Activated CD4-positive, alpha-beta T cell treated with anti-CD3 and anti-CD28 coated beads for 36 hours (primary cell): ENCODE data around the gene ZNF559. TPM values are rescaled to one million over a fixed set of nuclear protein-coding genes. Genes with fewer than 3 reads are reported as not detected.
A peak's percentile ranks its signal among the peaks of the same experiment; 100 is the strongest.
"Not testable (repeated sequence)": the region's sequence is repeated elsewhere in the genome, so short reads cannot be mapped to it uniquely, and the experiment has no call there.

Source experiments
- ATAC-seq: fragments of 200-7000 bp; cut with Tn5 transposase; one replicate; pipeline ENCODE4 v1.10.0; 2021; ENCODE audit warnings: mild to moderate bottlenecking, moderate library complexity
- CTCF ChIA-PET: fragments of 350-600 bp; sonication (Branson Sonifier 250); formaldehyde crosslinking; loops from one replicate; lab custom pipeline; 2021; ENCODE audit warnings: antibody characterized with exemption; lab: Charles Lee
- POLR2A ChIA-PET: fragments of 350-600 bp; sonication (Branson Sonifier 250); formaldehyde crosslinking; loops from one replicate; lab custom pipeline; 2021; ENCODE audit warnings: antibody characterized with exemption, inconsistent platforms; lab: Charles Lee
- DNase-seq: peaks from one replicate; pipeline ENCODE4 v3.0.0-alpha.2; 2020
- H3K27ac Mint-ChIP-seq: one replicate; pipeline ENCODE4 v1.8.0; 2021; ENCODE audit warnings: mixed read lengths
- H3K27me3 Mint-ChIP-seq: one replicate; pipeline ENCODE4 v1.8.0; 2021; ENCODE audit warnings: mixed read lengths
- H3K36me3 Mint-ChIP-seq: one replicate; pipeline ENCODE4 v1.8.0; 2021; ENCODE audit warnings: low read depth, mixed read lengths
- H3K4me1 Mint-ChIP-seq: one replicate; pipeline ENCODE4 v1.8.0; 2021; ENCODE audit warnings: mixed read lengths
- H3K4me3 Mint-ChIP-seq: one replicate; pipeline ENCODE4 v1.8.0; 2021; ENCODE audit warnings: mild to moderate bottlenecking, moderate library complexity, mixed read lengths
- H3K9me3 Mint-ChIP-seq: one replicate; pipeline ENCODE4 v1.8.0; 2021; ENCODE audit warnings: low read depth, mixed read lengths
- intact Hi-C, 2 experiments: fragments of 100-400 bp; cut with DNase I in 1 of 2; cut with micrococcal nuclease in 1 of 2; formaldehyde crosslinking; loops; one replicate each; pipeline versions ENCODE4 v1.14.2 to v1.15.1; 2022 to 2024; cut with DNase I, micrococcal nuclease
- total RNA-seq, 2 experiments: library from RNA; stranded (reverse); gene quantifications; one replicate each; pipeline ENCODE4 v1.2.3, GENCODE V29; 2021

ZNF559 gene
- total RNA-seq, 2 experiments from 2014 or later: 11.7 to 13.0 TPM

- no peak overlapping the region for H3K4me3 Mint-ChIP-seq
- peaks cover 2% of the 10 kb centered on the region for H3K4me1 Mint-ChIP-seq
- peaks cover 19% of the 10 kb centered on the region for H3K9me3 Mint-ChIP-seq
- no peak for DNase-seq
- POLR2A ChIA-PET: no interaction called here
- intact Hi-C loops: loop anchor here in 1 of 2 experiments (10.0 kb wide), 2 partner anchors 271 to 481 kb away; partner anchors contain the start of gene ZNF121
- H3K27me3 Mint-ChIP-seq: no peaks in the 10 kb centered on the region
- H3K27ac Mint-ChIP-seq: no peak overlapping the region
- peaks cover 3% of the 10 kb centered on the region for H3K36me3 Mint-ChIP-seq
- CTCF ChIA-PET: interaction anchor here (0.7 to 1.4 kb wide), 3 partner anchors 10 to 101 kb away, joined by 3 to 6 read pairs (median 3); partner anchors contain the start of gene ZNF559
- no peak for ATAC-seq
Measured at GRCh38 chr19:9313756-9314155, 10.2 kb upstream of the ZNF559 start.

- DNase-seq: no peak
- ChIA-PET POLR2A (no interaction called here), CTCF (no interaction called here)
- peaks cover 25% of the 10 kb centered on the region for H3K36me3 Mint-ChIP-seq
- intact Hi-C loops: loop anchor here in 1 of 2 experiments (10.0 kb wide), 1 partner anchor 113 kb away; the partner anchor contains the start of gene ZNF266
- no peaks in the 10 kb centered on the region for H3K27me3 Mint-ChIP-seq
- ATAC-seq: no peak
- H3K4me3 Mint-ChIP-seq: no peak overlapping the region
- no peak overlapping the region for H3K27ac Mint-ChIP-seq
- H3K9me3 Mint-ChIP-seq: peaks cover 24% of the 10 kb centered on the region
- peaks cover 23% of the 10 kb centered on the region for H3K4me1 Mint-ChIP-seq
Measured at GRCh38 chr19:9321338-9321737, 2.6 kb upstream of the ZNF559 start.

GRCh38 chr19:9321756-9322155 lies 2.2 kb upstream of the ZNF559 start:
- POLR2A ChIA-PET, H3K4me3 Mint-ChIP-seq, CTCF ChIA-PET, H3K27me3 Mint-ChIP-seq, DNase-seq, ATAC-seq, H3K27ac Mint-ChIP-seq: not testable (repeated sequence)
- H3K36me3 Mint-ChIP-seq: peaks cover 26% of the 10 kb centered on the region
- H3K9me3 Mint-ChIP-seq: peaks cover 25% of the 10 kb centered on the region
- peaks cover 23% of the 10 kb centered on the region for H3K4me1 Mint-ChIP-seq
- intact Hi-C loops: loop anchor here in 1 of 2 experiments (10.0 kb wide), 1 partner anchor 113 kb away; the partner anchor contains the start of gene ZNF266

GRCh38 chr19:9322201-9322600 lies 1.8 kb upstream of the ZNF559 start:
- H3K4me3 Mint-ChIP-seq, DNase-seq, ATAC-seq, CTCF ChIA-PET, H3K27ac Mint-ChIP-seq, H3K27me3 Mint-ChIP-seq, POLR2A ChIA-PET: not testable (repeated sequence)
- H3K9me3 Mint-ChIP-seq: peaks cover 27% of the 10 kb centered on the region
- peaks cover 30% of the 10 kb centered on the region for H3K36me3 Mint-ChIP-seq
- H3K4me1 Mint-ChIP-seq: peaks cover 23% of the 10 kb centered on the region
- intact Hi-C loops: loop anchor here in 1 of 2 experiments (10.0 kb wide), 1 partner anchor 113 kb away; the partner anchor contains the start of gene ZNF266

GRCh38 chr19:9323557-9323918 lies 441 bp upstream of the ZNF559 start:
- DNase-seq (peak; percentile 75), ATAC-seq (peak; percentile 66)
- intact Hi-C loops: loop anchor here in 1 of 2 experiments (10.0 kb wide), 1 partner anchor 111 kb away; the partner anchor contains the start of gene ZNF266
- H3K4me1 Mint-ChIP-seq: peaks cover 23% of the 10 kb centered on the region
- peak overlapping the region; percentile 96 for H3K27ac Mint-ChIP-seq
- ChIA-PET CTCF (interaction anchor here (0.9 to 1.1 kb wide), 2 partner anchors 9 to 13 kb away, joined by 5 to 6 read pairs; no protein-coding TSS in a partner anchor), POLR2A (no interaction called here)
- H3K36me3 Mint-ChIP-seq: peaks cover 43% of the 10 kb centered on the region
- H3K9me3 Mint-ChIP-seq: peaks cover 33% of the 10 kb centered on the region
- no peaks in the 10 kb centered on the region for H3K27me3 Mint-ChIP-seq
- H3K4me3 Mint-ChIP-seq: peak overlapping the region; percentile 84

- H3K27ac Mint-ChIP-seq: peak overlapping the region; percentile 96
Measured at GRCh38 chr19:9324584-9324962, 594 bp downstream of the ZNF559 start.

GRCh38 chr19:9329999-9330398 lies 6.0 kb downstream of the ZNF559 start:
- intact Hi-C loops: loop anchor here in 1 of 2 experiments (10.0 kb wide), 1 partner anchor 105 kb away; the partner anchor contains the start of gene ZNF266
- ChIA-PET CTCF (interaction anchor here (0.6 kb wide), 1 partner anchor 298 kb away, joined by 3 read pairs; no protein-coding TSS in a partner anchor), POLR2A (no interaction called here)
- Mint-ChIP-seq H3K4me1 (peaks cover 6% of the 10 kb centered on the region), H3K27me3 (no peaks in the 10 kb centered on the region), H3K4me3 (no peak overlapping the region), H3K36me3 (peaks cover 88% of the 10 kb centered on the region), H3K27ac (no peak overlapping the region), H3K9me3 (peaks cover 57% of the 10 kb centered on the region)
- DNase-seq (no peak), ATAC-seq (no peak)

More at GRCh38 chr19:9324584-9324962, 594 bp downstream of the ZNF559 start:
- peaks cover 53% of the 10 kb centered on the region for H3K36me3 Mint-ChIP-seq
- CTCF ChIA-PET: no interaction called here
- DNase-seq (no peak), ATAC-seq (no peak)
- peaks cover 23% of the 10 kb centered on the region for H3K4me1 Mint-ChIP-seq
- H3K9me3 Mint-ChIP-seq: peaks cover 41% of the 10 kb centered on the region
- H3K27me3 Mint-ChIP-seq: no peaks in the 10 kb centered on the region
- POLR2A ChIA-PET: no interaction called here
- H3K4me3 Mint-ChIP-seq: peak overlapping the region; percentile 84
- intact Hi-C loops: loop anchor here (1.0 to 10.0 kb wide), 12 partner anchors 15 to 495 kb away; partner anchors contain the start of genes ZNF266 (in 2 of the 2), ZNF699 (in 2 of the 2), FBXL12 (in 1 of the 2) and MBD3L1 (in 1 of the 2)

GRCh38 chr19:9342610-9343304 lies 18.8 kb downstream of the ZNF559 start:
- no peak for ATAC-seq
- no peak for DNase-seq
- no peak overlapping the region for H3K27ac Mint-ChIP-seq
- H3K4me3 Mint-ChIP-seq: no peak overlapping the region
- no peaks in the 10 kb centered on the region for H3K27me3 Mint-ChIP-seq
- intact Hi-C loops: loop anchor here in 1 of 2 experiments (5.0 kb wide), 1 partner anchor 45 kb away; no protein-coding TSS in a partner anchor
- ChIA-PET POLR2A (no interaction called here), CTCF (no interaction called here)
- peaks cover 69% of the 10 kb centered on the region for H3K9me3 Mint-ChIP-seq
- peaks cover 81% of the 10 kb centered on the region for H3K36me3 Mint-ChIP-seq
- H3K4me1 Mint-ChIP-seq: no peaks in the 10 kb centered on the region

- H3K27me3 Mint-ChIP-seq: no peaks in the 10 kb centered on the region
- DNase-seq (no peak), ATAC-seq (no peak)
- ChIA-PET CTCF (no interaction called here), POLR2A (no interaction called here)
- no peaks in the 10 kb centered on the region for H3K4me1 Mint-ChIP-seq
- peaks cover 68% of the 10 kb centered on the region for H3K9me3 Mint-ChIP-seq
- intact Hi-C loops: no loop called here
- H3K36me3 Mint-ChIP-seq: peaks cover 79% of the 10 kb centered on the region
- no peak overlapping the region for H3K4me3 Mint-ChIP-seq
- H3K27ac Mint-ChIP-seq: no peak overlapping the region
Measured at GRCh38 chr19:9345005-9345404, 21.0 kb downstream of the ZNF559 start.

- Mint-ChIP-seq H3K4me1 (no peaks in the 10 kb centered on the region), H3K4me3 (no peak overlapping the region), H3K27me3 (no peaks in the 10 kb centered on the region), H3K27ac (no peak overlapping the region), H3K36me3 (peaks cover 72% of the 10 kb centered on the region), H3K9me3 (peaks cover 57% of the 10 kb centered on the region)
- intact Hi-C loops: no loop called here
- ATAC-seq (no peak), DNase-seq (no peak)
- ChIA-PET POLR2A (no interaction called here), CTCF (no interaction called here)
Measured at GRCh38 chr19:9348253-9348652, 24.3 kb downstream of the ZNF559 start.

- Mint-ChIP-seq H3K27ac (no peak overlapping the region), H3K4me1 (no peaks in the 10 kb centered on the region), H3K36me3 (peaks cover 68% of the 10 kb centered on the region), H3K4me3 (no peak overlapping the region), H3K27me3 (no peaks in the 10 kb centered on the region), H3K9me3 (peaks cover 53% of the 10 kb centered on the region)
- ChIA-PET CTCF (no interaction called here), POLR2A (no interaction called here)
- ATAC-seq (no peak), DNase-seq (no peak)
- intact Hi-C loops: no loop called here
Measured at GRCh38 chr19:9348671-9349070, 24.7 kb downstream of the ZNF559 start.
